ENCODE results near the gene SLC44A4.
"Not testable (repeated sequence)": the region's sequence is repeated elsewhere in the genome, so short reads cannot be mapped to it uniquely, and the experiment has no call there.

The SLC44A4 gene

DNA sequence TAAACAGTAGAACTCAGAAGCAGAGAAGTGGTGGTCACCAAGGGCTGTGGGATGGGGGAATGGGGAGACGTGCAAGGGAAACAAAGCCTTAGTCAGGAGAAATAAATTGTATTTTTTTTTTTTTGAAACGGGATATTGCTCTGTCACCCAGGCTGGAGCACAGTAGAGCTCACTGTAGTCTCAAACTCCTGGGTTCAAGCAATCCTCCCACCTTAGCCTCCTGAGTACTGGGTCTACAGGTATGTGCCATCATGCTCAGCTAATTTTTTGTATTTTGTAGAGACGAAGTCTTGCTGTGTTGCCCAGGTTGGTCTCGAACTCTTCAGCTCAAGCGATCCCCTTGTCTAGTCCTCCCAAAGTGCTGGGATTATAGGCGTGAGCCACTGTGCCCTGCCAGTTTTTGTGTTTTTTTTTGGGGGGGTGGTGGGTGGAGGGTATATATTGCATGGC is 47.9 kb downstream of the SLC44A4 start:
- Histone ChIP-seq H3K4me3 (ENCODE audit: low read length in 2 of 2) (peak overlapping the region; percentile 77 to 83), H3K9ac (ENCODE audit: low read depth in 1 of 2, low read length in 2 of 2) (peak overlapping the region; percentile 43 to 89), H3K9me3 (ENCODE audit: control insufficient read depth in 2 of 2, low read length in 2 of 2) (no peaks in the 10 kb centered on the region), H3K4me1 (ENCODE audit: control insufficient read depth in 2 of 2, insufficient read depth in 2 of 2, low read length in 2 of 2) (peaks cover 30 to 38% of the 10 kb centered on the region in 2 donors), H3K36me3 (ENCODE audit: control insufficient read depth in 2 of 2, insufficient read depth in 2 of 2, low read length in 2 of 2) (no peaks in the 10 kb centered on the region), H3K27ac (ENCODE audit: low read depth in 2 of 2, low read length in 2 of 2) (peak overlapping the region; percentile 79 to 92), H3K27me3 (ENCODE audit: control insufficient read depth in 2 of 2, insufficient read depth in 2 of 2, low read length in 2 of 2) (no peaks in the 10 kb centered on the region)

DNA sequence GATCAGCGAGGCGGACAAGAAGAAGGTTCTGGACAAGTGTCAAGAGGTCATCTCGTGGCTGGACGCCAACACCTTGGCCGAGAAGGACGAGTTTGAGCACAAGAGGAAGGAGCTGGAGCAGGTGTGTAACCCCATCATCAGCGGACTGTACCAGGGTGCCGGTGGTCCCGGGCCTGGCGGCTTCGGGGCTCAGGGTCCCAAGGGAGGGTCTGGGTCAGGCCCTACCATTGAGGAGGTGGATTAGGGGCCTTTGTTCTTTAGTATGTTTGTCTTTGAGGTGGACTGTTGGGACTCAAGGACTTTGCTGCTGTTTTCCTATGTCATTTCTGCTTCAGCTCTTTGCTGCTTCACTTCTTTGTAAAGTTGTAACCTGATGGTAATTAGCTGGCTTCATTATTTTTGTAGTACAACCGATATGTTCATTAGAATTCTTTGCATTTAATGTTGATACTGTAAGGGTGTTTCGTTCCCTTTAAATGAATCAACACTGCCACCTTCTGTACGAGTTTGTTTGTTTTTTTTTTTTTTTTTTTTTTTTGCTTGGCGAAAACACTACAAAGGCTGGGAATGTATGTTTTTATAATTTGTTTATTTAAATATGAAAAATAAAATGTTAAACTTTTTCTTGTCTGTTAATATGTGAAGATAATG is 49.0 kb downstream of the SLC44A4 start:
- Histone ChIP-seq H3K9me3 (ENCODE audit: control insufficient read depth in 2 of 2, low read length in 2 of 2) (no peaks in the 10 kb centered on the region), H3K4me3 (ENCODE audit: low read length in 2 of 2) (peak overlapping the region; percentile 77 to 83), H3K36me3 (ENCODE audit: control insufficient read depth in 2 of 2, insufficient read depth in 2 of 2, low read length in 2 of 2) (no peaks in the 10 kb centered on the region), H3K27ac (ENCODE audit: low read depth in 2 of 2, low read length in 2 of 2) (peak overlapping the region; percentile 79 to 92), H3K4me1 (ENCODE audit: control insufficient read depth in 2 of 2, insufficient read depth in 2 of 2, low read length in 2 of 2) (peaks cover 34 to 37% of the 10 kb centered on the region in 2 donors), H3K27me3 (ENCODE audit: control insufficient read depth in 2 of 2, insufficient read depth in 2 of 2, low read length in 2 of 2) (no peaks in the 10 kb centered on the region), H3K9ac (ENCODE audit: low read depth in 1 of 2, low read length in 2 of 2) (peak overlapping the region; percentile 64 to 89)

DNA sequence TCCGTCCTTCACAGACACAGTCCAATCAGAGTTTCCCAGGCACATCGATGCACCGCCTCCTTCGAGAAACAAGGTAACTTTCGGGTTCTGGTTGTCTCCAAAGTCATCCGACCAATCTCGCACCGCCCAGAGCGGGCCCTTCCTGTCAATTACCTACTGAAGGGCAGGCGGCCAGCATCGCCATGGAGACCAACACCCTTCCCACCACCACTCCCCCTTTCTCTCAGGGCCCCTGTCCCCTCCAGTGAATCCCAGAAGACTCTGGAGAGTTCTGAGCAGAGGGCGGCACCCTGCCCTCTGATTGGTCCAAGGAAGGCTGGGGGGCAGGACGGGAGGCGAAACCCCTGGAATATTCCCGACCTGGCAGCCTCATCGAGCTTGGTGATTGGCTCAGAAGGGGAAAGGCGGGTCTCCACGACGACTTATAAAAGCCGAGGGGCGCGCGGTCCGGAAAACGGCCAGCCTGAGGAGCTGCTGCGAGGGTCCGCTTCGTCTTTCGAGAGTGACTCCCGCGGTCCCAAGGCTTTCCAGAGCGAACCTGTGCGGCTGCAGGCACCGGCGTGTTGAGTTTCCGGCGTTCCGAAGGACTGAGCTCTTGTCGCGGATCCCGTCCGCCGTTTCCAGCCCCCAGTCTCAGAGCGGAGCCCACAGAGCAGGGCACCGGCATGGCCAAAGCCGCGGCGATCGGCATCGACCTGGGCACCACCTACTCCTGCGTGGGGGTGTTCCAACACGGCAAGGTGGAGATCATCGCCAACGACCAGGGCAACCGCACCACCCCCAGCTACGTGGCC is 51.3 kb downstream of the SLC44A4 start, which contains the start of gene HSPA1B:
Gene HSPA1B, plus strand, starts transcription at position 453 of the 794 bp plus-strand sequence. Its CDS starts 213 bp downstream, at position 666.
- H3K36me3 ChIP-seq (ENCODE audit: control insufficient read depth in 2 of 2, insufficient read depth in 2 of 2, low read length in 2 of 2), result no peaks in the 10 kb centered on the region
- H3K9ac ChIP-seq (ENCODE audit: low read depth in 1 of 2, low read length in 2 of 2), result peak within 1 kb of the TSS; percentile 94 to 96
- peaks cover 31 to 39% of the 10 kb centered on the region in 2 donors for H3K4me1 ChIP-seq (ENCODE audit: control insufficient read depth in 2 of 2, insufficient read depth in 2 of 2, low read length in 2 of 2)

DNA sequence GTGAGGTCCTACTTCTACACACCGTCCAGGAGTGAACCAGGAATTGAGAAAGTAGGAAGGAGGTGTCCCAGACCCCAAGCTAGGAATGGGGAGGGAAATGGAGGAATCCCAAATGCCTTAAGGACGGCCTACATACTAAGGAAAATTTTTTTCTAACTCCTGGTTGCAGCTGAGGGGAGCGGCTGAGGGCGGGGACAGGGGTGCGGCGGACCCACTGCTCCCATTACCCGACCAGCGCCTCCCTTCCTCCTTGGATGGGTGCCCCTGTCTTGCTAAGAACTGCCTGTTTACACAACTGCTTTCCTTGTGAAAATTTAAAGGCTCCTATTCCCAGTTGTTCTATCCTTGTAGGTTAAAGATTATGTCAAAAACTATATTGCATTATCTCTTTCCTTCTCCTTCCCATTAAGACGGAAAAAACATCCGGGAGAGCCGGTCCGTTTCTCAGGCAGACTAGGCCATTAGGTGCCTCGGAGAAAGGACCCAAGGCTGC is 52.0 kb downstream of the SLC44A4 start:
- peak overlapping the region; percentile 86 to 96 for H3K4me3 ChIP-seq (ENCODE audit: low read length in 2 of 2)

More for the DNA sequence above, 51.3 kb downstream of the SLC44A4 start, which contains the start of gene HSPA1B:
- Histone ChIP-seq H3K4me3 (ENCODE audit: low read length in 2 of 2) (peak within 1 kb of the TSS; percentile 86 to 96), H3K27ac (ENCODE audit: low read depth in 2 of 2, low read length in 2 of 2) (peak within 1 kb of the TSS; percentile 99), H3K9me3 (ENCODE audit: control insufficient read depth in 2 of 2, low read length in 2 of 2) (no peaks in the 10 kb centered on the region), H3K27me3 (ENCODE audit: control insufficient read depth in 2 of 2, insufficient read depth in 2 of 2, low read length in 2 of 2) (no peaks in the 10 kb centered on the region)

DNA sequence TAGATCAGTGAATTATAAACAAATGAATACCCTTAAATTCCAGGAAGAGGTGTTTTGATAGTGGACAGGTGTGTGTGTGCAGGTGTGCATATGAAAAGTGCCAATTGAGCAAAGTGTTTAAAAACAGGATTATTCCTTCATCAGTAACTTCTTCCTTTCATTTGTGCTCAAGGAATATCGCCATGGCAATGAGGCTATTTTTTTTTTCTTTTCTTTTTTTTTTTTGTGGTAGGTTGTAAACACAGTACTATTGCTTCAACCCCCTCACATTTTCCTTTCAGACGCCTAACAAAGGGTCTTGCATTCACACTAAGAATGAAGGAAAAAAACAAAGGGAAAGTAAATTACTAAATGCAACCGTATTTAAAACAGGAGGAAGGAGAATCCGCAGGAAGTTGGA is 53.2 kb downstream of the SLC44A4 start:
- Histone ChIP-seq H3K27ac (ENCODE audit: low read depth in 2 of 2, low read length in 2 of 2) (peak overlapping the region; percentile 99), H3K36me3 (ENCODE audit: control insufficient read depth in 2 of 2, insufficient read depth in 2 of 2, low read length in 2 of 2) (no peaks in the 10 kb centered on the region), H3K4me3 (ENCODE audit: low read length in 2 of 2) (no peak overlapping the region), H3K9me3 (ENCODE audit: control insufficient read depth in 2 of 2, low read length in 2 of 2) (no peaks in the 10 kb centered on the region), H3K4me1 (ENCODE audit: control insufficient read depth in 2 of 2, insufficient read depth in 2 of 2, low read length in 2 of 2) (peaks cover 31 to 34% of the 10 kb centered on the region in 2 donors), H3K9ac (ENCODE audit: low read depth in 1 of 2, low read length in 2 of 2) (peak overlapping the region in 1 of 2 donors; percentile 96), H3K27me3 (ENCODE audit: control insufficient read depth in 2 of 2, insufficient read depth in 2 of 2, low read length in 2 of 2) (no peaks in the 10 kb centered on the region)

More for the DNA sequence above, 52.0 kb downstream of the SLC44A4 start:
- H3K4me1 ChIP-seq (ENCODE audit: control insufficient read depth in 2 of 2, insufficient read depth in 2 of 2, low read length in 2 of 2), result peaks cover 34 to 38% of the 10 kb centered on the region in 2 donors
- no peaks in the 10 kb centered on the region for H3K27me3 ChIP-seq (ENCODE audit: control insufficient read depth in 2 of 2, insufficient read depth in 2 of 2, low read length in 2 of 2)
- H3K36me3 ChIP-seq (ENCODE audit: control insufficient read depth in 2 of 2, insufficient read depth in 2 of 2, low read length in 2 of 2), result no peaks in the 10 kb centered on the region
- peak overlapping the region; percentile 99 for H3K27ac ChIP-seq (ENCODE audit: low read depth in 2 of 2, low read length in 2 of 2)
- peak overlapping the region; percentile 94 to 96 for H3K9ac ChIP-seq (ENCODE audit: low read depth in 1 of 2, low read length in 2 of 2)
- H3K9me3 ChIP-seq (ENCODE audit: control insufficient read depth in 2 of 2, low read length in 2 of 2), result no peaks in the 10 kb centered on the region

DNA sequence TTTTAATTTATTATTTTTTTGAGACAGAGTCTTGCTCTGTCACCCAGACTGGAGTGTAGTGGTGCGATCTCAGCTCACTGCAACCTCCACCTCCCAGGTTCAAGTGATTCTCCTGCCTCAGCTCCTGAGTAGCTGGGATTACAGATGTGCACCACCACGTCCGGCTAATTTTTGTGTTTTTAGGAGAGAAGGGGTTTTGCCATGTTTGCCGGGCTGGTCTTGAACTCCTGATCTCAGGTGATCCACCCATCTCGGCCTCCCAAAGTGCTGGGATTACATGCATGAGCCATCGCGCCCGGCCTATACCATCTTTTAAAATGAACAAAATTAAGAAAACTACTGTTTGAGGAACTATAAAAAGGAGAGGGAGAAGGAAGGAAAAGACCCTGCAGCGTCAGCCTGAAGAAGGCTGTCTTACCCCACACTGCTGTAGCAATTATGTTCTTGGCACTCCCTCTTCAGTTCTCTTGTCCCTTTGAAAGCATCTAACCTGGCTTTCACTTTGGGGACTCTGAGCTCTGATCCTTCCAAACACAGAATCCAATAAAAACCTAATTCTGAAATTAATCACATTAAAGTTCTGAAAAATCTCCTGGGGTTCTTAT is 55.1 kb downstream of the SLC44A4 start:
- peaks cover 44% of the 10 kb centered on the region in 2 donors for H3K4me1 ChIP-seq (ENCODE audit: control insufficient read depth in 2 of 2, insufficient read depth in 2 of 2, low read length in 2 of 2)
- H3K9ac ChIP-seq (ENCODE audit: low read depth in 1 of 2, low read length in 2 of 2); H3K9me3 ChIP-seq (ENCODE audit: control insufficient read depth in 2 of 2, low read length in 2 of 2); H3K36me3 ChIP-seq (ENCODE audit: control insufficient read depth in 2 of 2, insufficient read depth in 2 of 2, low read length in 2 of 2); H3K4me3 ChIP-seq (ENCODE audit: low read length in 2 of 2); H3K27me3 ChIP-seq (ENCODE audit: control insufficient read depth in 2 of 2, insufficient read depth in 2 of 2, low read length in 2 of 2): not testable (repeated sequence)
- H3K27ac ChIP-seq (ENCODE audit: low read depth in 2 of 2, low read length in 2 of 2), result peak overlapping the region in 1 of 2 donors; percentile 23

DNA sequence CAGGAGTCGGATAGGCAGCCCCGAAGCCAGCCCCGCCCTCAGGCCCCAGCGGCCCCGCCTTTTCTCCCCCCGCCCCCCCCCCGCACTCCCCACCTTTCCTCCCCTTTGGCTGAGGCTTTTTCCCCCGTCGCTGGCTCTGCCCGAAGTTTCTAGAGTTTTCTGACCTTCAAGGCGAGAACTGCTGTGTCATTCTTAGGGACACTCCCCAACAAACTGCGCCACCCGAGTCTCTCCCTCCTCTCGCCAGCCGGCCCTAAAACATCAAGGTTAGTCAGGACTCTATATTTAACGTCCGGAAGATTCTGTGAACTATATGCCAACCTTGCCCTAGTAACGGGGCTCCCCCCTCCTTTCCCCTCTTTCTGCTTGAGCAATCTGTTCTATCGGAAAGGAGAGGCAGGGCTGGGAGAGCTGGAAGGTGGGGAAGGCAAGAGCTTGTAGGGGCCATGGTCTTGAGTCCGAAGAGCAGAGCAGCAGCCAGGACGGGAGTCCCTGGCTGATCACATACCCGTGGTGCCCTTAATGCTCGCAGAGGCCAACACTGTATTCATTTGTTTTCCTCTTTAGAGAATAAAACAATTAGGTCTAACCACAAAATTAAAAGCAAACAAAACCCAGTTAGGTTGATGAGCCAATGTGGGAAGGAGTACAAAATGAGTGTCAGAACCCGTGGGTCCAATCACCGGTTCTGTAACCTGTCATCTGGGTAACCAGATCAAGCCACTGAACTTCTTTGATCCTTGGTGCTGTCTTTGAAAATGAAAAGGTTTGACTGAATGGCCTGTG is 56.6 kb downstream of the SLC44A4 start:
- H3K9me3 ChIP-seq (ENCODE audit: control insufficient read depth in 2 of 2, low read length in 2 of 2), result no peaks in the 10 kb centered on the region
- peaks cover 49 to 55% of the 10 kb centered on the region in 2 donors for H3K4me1 ChIP-seq (ENCODE audit: control insufficient read depth in 2 of 2, insufficient read depth in 2 of 2, low read length in 2 of 2)
- H3K4me3 ChIP-seq (ENCODE audit: low read length in 2 of 2), result peak overlapping the region; percentile 59 to 87
- peak overlapping the region; percentile 98 for H3K27ac ChIP-seq (ENCODE audit: low read depth in 2 of 2, low read length in 2 of 2)
- peak overlapping the region; percentile 88 to 89 for H3K9ac ChIP-seq (ENCODE audit: low read depth in 1 of 2, low read length in 2 of 2)
- no peaks in the 10 kb centered on the region for H3K36me3 ChIP-seq (ENCODE audit: control insufficient read depth in 2 of 2, insufficient read depth in 2 of 2, low read length in 2 of 2)
- H3K27me3 ChIP-seq (ENCODE audit: control insufficient read depth in 2 of 2, insufficient read depth in 2 of 2, low read length in 2 of 2), result no peaks in the 10 kb centered on the region

DNA sequence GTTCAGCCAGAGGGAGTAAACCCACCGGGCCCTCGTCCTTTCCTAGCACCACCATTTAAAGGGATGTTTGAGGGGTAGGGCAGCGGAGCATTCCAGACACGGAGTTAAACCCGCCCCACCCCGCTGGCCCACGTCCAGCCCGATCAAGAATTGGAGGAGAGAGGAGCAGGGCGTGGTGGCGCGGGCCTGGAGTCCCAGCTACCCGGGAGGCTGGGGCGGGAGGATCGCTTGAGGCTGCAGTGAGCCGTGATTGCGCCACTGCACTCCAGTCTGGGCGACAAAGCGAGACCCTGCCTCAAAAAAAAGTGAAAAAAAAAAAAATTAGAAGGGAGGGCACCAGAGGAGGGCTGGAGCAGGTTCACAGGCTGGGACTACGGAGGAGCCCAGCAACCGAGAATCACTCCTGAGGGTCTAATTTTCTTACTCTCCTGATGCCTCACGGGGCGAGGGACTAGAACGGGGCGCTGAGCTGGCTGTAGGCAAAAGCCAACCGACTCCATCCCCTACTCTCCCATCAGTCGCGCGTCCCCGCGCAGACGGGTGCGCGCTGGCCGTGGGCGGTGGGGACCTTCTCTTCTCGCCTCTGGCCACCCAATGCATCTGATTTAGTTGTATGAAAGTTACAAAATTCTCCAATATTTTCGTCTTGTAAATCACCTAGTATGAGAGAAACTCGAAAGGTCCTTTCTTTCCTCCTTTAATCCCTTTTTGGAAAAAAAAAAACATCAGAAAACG is 57.3 kb downstream of the SLC44A4 start:
- Histone ChIP-seq H3K9me3 (ENCODE audit: control insufficient read depth in 2 of 2, low read length in 2 of 2) (no peaks in the 10 kb centered on the region), H3K27ac (ENCODE audit: low read depth in 2 of 2, low read length in 2 of 2) (peak overlapping the region; percentile 98), H3K4me1 (ENCODE audit: control insufficient read depth in 2 of 2, insufficient read depth in 2 of 2, low read length in 2 of 2) (peaks cover 43 to 52% of the 10 kb centered on the region in 2 donors), H3K4me3 (ENCODE audit: low read length in 2 of 2) (peak overlapping the region; percentile 59 to 87), H3K36me3 (ENCODE audit: control insufficient read depth in 2 of 2, insufficient read depth in 2 of 2, low read length in 2 of 2) (no peaks in the 10 kb centered on the region), H3K9ac (ENCODE audit: low read depth in 1 of 2, low read length in 2 of 2) (peak overlapping the region; percentile 77 to 82), H3K27me3 (ENCODE audit: control insufficient read depth in 2 of 2, insufficient read depth in 2 of 2, low read length in 2 of 2) (no peaks in the 10 kb centered on the region)

DNA sequence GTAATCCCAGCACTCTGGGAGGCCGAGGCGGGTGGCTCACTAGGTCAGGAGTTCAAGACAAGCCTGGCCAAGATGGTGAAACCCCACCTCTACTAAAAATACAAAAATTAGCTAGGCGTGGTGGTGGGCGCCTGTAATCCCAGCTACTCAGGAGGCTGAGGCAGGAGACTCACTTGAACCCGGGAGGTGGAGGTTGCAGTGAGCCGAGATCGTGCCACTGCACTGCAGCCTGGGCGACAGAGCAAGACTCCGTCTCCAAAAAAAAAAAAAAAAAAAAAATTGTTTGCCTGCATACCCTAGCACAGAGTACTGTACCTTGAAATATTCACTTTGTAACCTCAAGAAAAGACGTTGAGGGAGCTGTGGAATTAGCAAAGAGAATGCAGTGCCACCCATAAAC is 58.4 kb downstream of the SLC44A4 start:
- peak overlapping the region in 1 of 2 donors; percentile 77 for H3K9ac ChIP-seq (ENCODE audit: low read depth in 1 of 2, low read length in 2 of 2)
- H3K4me1 ChIP-seq (ENCODE audit: control insufficient read depth in 2 of 2, insufficient read depth in 2 of 2, low read length in 2 of 2), result peaks cover 35 to 47% of the 10 kb centered on the region in 2 donors
- H3K27me3 ChIP-seq (ENCODE audit: control insufficient read depth in 2 of 2, insufficient read depth in 2 of 2, low read length in 2 of 2); H3K36me3 ChIP-seq (ENCODE audit: control insufficient read depth in 2 of 2, insufficient read depth in 2 of 2, low read length in 2 of 2); H3K4me3 ChIP-seq (ENCODE audit: low read length in 2 of 2); H3K9me3 ChIP-seq (ENCODE audit: control insufficient read depth in 2 of 2, low read length in 2 of 2): not testable (repeated sequence)
- H3K27ac ChIP-seq (ENCODE audit: low read depth in 2 of 2, low read length in 2 of 2), result peak overlapping the region; percentile 98
